CD14-positive monocyte (primary cell): ENCODE measurements around the gene TBC1D32. TPM values are rescaled to one million over a fixed set of nuclear protein-coding genes. Genes with fewer than 3 reads are reported as not detected.

ENCODE experiments used
- DNase-seq, 3 donors: peaks; one replicate each; pipeline ENCODE4 v3.0.0-alpha.2; 2011 to 2022
- H2AFZ ChIP-seq: 2 replicates; pipeline ENCODE4 v1.6.0; 2012; ENCODE audit warnings: mild to moderate bottlenecking, low read depth, low read length, inconsistent platforms; ENCODE audit not compliant: insufficient read depth, poor library complexity, severe bottlenecking
- H3K27ac ChIP-seq, 2 donors: 1 replicate in 1 of 2; 2 replicates in 1 of 2; pipeline ENCODE4 v1.5.1; 2012 to 2013; ENCODE audit warnings: low read length in 2 of 2, control low read depth in 1 of 2, inconsistent platforms in 1 of 2, low read depth in 1 of 2, mild to moderate bottlenecking in 1 of 2
- H3K27me3 ChIP-seq, 2 donors: one replicate each; pipeline versions ENCODE4 v1.6.0 to v1.6.1; 2011 to 2013; ENCODE audit warnings: low read length in 2 of 2; ENCODE audit not compliant: control insufficient read depth in 2 of 2, insufficient read depth in 2 of 2
- H3K36me3 ChIP-seq, 2 donors: replicated peaks in 1 of 2; 1 replicate in 1 of 2; 2 replicates in 1 of 2; pipeline versions ENCODE4 v1.5.1 to v1.6.1; 2012 to 2013; ENCODE audit warnings: low read length in 2 of 2, control low read depth in 1 of 2, inconsistent platforms in 1 of 2, mild to moderate bottlenecking in 1 of 2; ENCODE audit not compliant: insufficient read depth in 2 of 2, control insufficient read depth in 1 of 2
- H3K4me1 ChIP-seq, 2 donors: 1 replicate in 1 of 2; 2 replicates in 1 of 2; pipeline versions ENCODE4 v1.5.1 to v1.6.1; 2012 to 2013; ENCODE audit warnings: low read length in 2 of 2, control low read depth in 1 of 2, inconsistent platforms in 1 of 2, mild to moderate bottlenecking in 1 of 2, moderate library complexity in 1 of 2; ENCODE audit not compliant: insufficient read depth in 2 of 2, control insufficient read depth in 1 of 2
- H3K4me2 ChIP-seq: replicated peaks from 2 replicates; pipeline ENCODE3; 2012; ENCODE audit warnings: low read length, moderate library complexity, mild to moderate bottlenecking; ENCODE audit not compliant: poor library complexity, severe bottlenecking; ENCODE audit errors: extremely low read depth
- H3K4me3 ChIP-seq, 3 experiments: fragments of 200-600 bp in 1 of 3; sonication (generic) in 1 of 3; replicated peaks in 1 of 3; 1 replicate in 2 of 3; 2 replicates in 1 of 3; pipeline ENCODE4 v1.5.1; 2011 to 2013; ENCODE audit warnings: low read length in 3 of 3, mild to moderate bottlenecking in 3 of 3, control low read depth in 2 of 3, low read depth in 2 of 3, inconsistent platforms in 1 of 3, moderate library complexity in 1 of 3
- H3K79me2 ChIP-seq: 2 replicates; pipeline ENCODE4 v1.6.0; 2012; ENCODE audit warnings: mild to moderate bottlenecking, control low read depth, inconsistent platforms, low read length, moderate library complexity; ENCODE audit not compliant: insufficient read depth
- H3K9ac ChIP-seq: 2 replicates; pipeline ENCODE4 v1.6.0; 2017; ENCODE audit warnings: low read length, mild to moderate bottlenecking; ENCODE audit not compliant: insufficient read depth, poor library complexity, severe bottlenecking
- H3K9me3 ChIP-seq, 2 donors: replicated peaks in 1 of 2; 1 replicate in 1 of 2; 2 replicates in 1 of 2; pipeline versions ENCODE4 v1.5.1 to v1.6.1; 2012 to 2013; ENCODE audit warnings: low read length in 2 of 2, control low read depth in 1 of 2; ENCODE audit not compliant: control insufficient read depth in 1 of 2, insufficient read depth in 1 of 2
- H4K20me1 ChIP-seq: 2 replicates; pipeline ENCODE4 v1.6.0; 2012; ENCODE audit warnings: mild to moderate bottlenecking, low read length, control low read depth, moderate library complexity; ENCODE audit not compliant: insufficient read depth
- H3K27ac Mint-ChIP-seq, 7 donors: one replicate each; pipeline ENCODE4 v1.8.0; 2020; ENCODE audit warnings: mild to moderate bottlenecking in 7 of 7, mixed read lengths in 7 of 7, moderate library complexity in 6 of 7, inconsistent platforms in 2 of 7
- H3K27me3 Mint-ChIP-seq, 3 donors: one replicate each; pipeline ENCODE4 v1.8.0; 2021 to 2022; ENCODE audit warnings: low read depth in 3 of 3, mild to moderate bottlenecking in 3 of 3, mixed read lengths in 3 of 3, moderate library complexity in 3 of 3, inconsistent platforms in 1 of 3
- H3K36me3 Mint-ChIP-seq, 2 donors: one replicate each; pipeline ENCODE4 v1.8.0; 2020; ENCODE audit warnings: mixed read lengths in 2 of 2, inconsistent platforms in 1 of 2, mild to moderate bottlenecking in 1 of 2
- H3K4me1 Mint-ChIP-seq: one replicate; pipeline ENCODE4 v1.8.0; 2020; ENCODE audit warnings: mild to moderate bottlenecking, mixed read lengths
- H3K4me3 Mint-ChIP-seq, 2 donors: one replicate each; pipeline ENCODE4 v1.8.0; 2020; ENCODE audit warnings: mild to moderate bottlenecking in 2 of 2, mixed read lengths in 2 of 2, moderate library complexity in 1 of 2
- H3K9me3 Mint-ChIP-seq, 7 donors: one replicate each; pipeline ENCODE4 v1.8.0; 2020 to 2022; ENCODE audit warnings: mixed read lengths in 7 of 7, mild to moderate bottlenecking in 6 of 7, moderate library complexity in 6 of 7, inconsistent platforms in 2 of 7
- CTCF ChIP-seq: fragments of 200-600 bp; IDR thresholded peaks from one replicate; pipeline ENCODE4 v1.8.0; 2022; ENCODE audit warnings: antibody characterized with exemption, mild to moderate bottlenecking
- WGBS: methylation state at CpG from one replicate; pipeline ENCODE4 v1.1.5; 2013; ENCODE audit warnings: missing lambda C conversion rate; ENCODE audit not compliant: insufficient coverage; 5-methylcytosine and 5-hydroxymethylcytosine counted together
- intact Hi-C, 2 donors: fragments of 100-400 bp; cut with micrococcal nuclease; formaldehyde crosslinking; loops; one replicate each; pipeline versions ENCODE4 v1.15.0 to v1.15.1; 2023
- polyA plus RNA-seq, 3 donors: library from polyadenylated mRNA; depleted of rRNA in 1 of 3; unstranded in 2 of 3; stranded (reverse) in 1 of 3; fragments of 300-500 nt in 2 of 3; fragments of >200 nt in 1 of 3; fragmentation: Illumina TruSeq in 2 of 3; gene quantifications; 1 replicate in 2 of 3; 2 replicates in 1 of 3; pipeline ENCODE4 v1.2.3, GENCODE V29; 2012 to 2021
- small RNA-seq: library from RNA; depleted of rRNA; stranded (forward); fragments of <200 nt; gene quantifications from one replicate; pipeline ENCODE3, GENCODE V24; 2012; ENCODE audit warnings: low read depth; ENCODE audit not compliant: insufficient read length

The TBC1D32 gene
- polyA plus RNA-seq, 3 donors, result 0.23 to 0.64 TPM; not detected in 1

DNA sequence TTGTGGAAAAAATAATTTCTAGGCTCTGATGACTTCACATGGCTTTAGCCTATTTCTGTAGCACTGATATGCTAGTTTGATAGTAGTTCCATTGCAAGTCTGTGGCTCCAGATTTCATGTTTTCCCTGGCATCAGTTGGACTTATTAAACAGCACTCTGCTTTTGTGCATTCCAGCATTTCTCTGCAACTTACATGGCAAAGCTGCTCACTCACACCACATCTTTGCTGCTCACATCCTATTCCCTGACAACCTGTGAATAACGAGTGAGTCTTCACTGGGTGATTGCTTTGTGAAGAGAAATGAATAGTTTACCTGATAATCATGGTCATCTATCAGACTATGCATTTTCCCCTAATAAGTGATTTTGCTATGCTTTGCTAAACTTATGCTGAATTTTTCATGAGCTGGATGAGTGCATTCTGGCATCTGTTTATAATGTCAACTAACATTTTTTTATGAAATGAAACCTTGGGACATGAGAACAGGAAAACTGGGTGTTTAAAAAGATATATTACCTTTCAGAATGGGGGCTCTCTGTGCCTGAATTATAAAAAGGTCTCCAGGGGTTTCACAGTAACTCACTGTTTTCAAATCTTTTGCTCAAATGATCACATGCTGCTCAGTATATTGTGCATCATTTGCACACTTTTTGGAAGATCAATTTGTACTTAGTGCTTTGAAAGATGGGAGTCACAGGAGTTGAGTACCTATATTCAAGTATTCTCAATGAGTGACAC is 301.8 kb downstream of the TBC1D32 start:
- Histone ChIP-seq H3K4me3 (no peak overlapping the region), H2AFZ (no peak overlapping the region), H3K36me3 (no peaks in the 10 kb centered on the region), H3K9me3 (peaks cover 0 to under 1% of the 10 kb centered on the region in 2 donors), H3K4me1 (no peaks in the 10 kb centered on the region), H3K4me2 (no peak overlapping the region), H3K79me2 (no peaks in the 10 kb centered on the region), H3K9ac (no peak overlapping the region), H3K27me3 (no peaks in the 10 kb centered on the region), H4K20me1 (no peaks in the 10 kb centered on the region), H3K27ac (no peak overlapping the region)
- no peak for TF ChIP-seq CTCF
- peaks cover 0 to 1% (median 0%) of the 10 kb centered on the region in 3 donors for H3K27me3 Mint-ChIP-seq
- H3K4me3 Mint-ChIP-seq, result no peak overlapping the region
- H3K27ac Mint-ChIP-seq, result no peak overlapping the region
- H3K9me3 Mint-ChIP-seq, result peaks cover 0 to 4% (median 0%) of the 10 kb centered on the region in 7 donors
- no peaks in the 10 kb centered on the region for H3K4me1 Mint-ChIP-seq
- no peak for DNase-seq
- intact Hi-C loops, result no loop called here
- no CpG with 5 or more reads among the region's 1 CpG for WGBS
- H3K36me3 Mint-ChIP-seq, result no peaks in the 10 kb centered on the region

Small RNAs within 50 kb of the gene (small RNA-seq; reads per million reads assigned to genes)
- not detected for gene RF00019
- gene RNU6-1286P, result not detected

Other genes with a start within 250 kb of the TBC1D32 start
- not detected for gene GJA1, start 101.2 kb upstream of the TBC1D32 start, polyA plus RNA-seq